ENCODE results near the gene ELF1. TPM values are rescaled to one million over a fixed set of nuclear protein-coding genes. Genes with fewer than 3 reads are reported as not detected.
"Not testable (repeated sequence)": the region's sequence is repeated elsewhere in the genome, so short reads cannot be mapped to it uniquely, and the experiment has no call there.

ELF1 gene
- total RNA-seq, 5 donors from 2014 or later (not counting 1 experiment from before 2014, with no cell fraction given) = 133 to 221 (median 146) TPM

DNA sequence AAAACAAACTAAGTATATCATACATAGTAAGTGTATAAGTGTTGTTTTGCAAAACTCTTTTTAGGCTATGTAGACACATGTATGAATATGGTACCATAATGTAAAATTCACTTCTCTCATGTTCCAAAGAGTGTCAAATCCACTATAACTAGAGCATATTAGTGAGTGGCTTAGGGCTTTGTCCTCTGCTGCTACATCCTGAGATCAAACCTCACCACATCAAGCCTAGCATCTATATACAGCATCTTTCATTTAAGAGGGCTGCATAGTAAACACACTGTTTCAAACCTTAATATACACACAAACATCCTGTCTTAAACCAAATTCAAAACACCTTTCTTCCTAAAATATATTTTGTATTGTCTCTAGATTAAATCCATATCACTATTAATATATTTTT is 38.7 kb downstream of the ELF1 start:
- Histone ChIP-seq H3K4me3 (ENCODE audit: control insufficient read depth in 1 of 2, extremely low read depth in 1 of 2, low read length in 1 of 2) (peak overlapping the region; percentile 51 to 61), H3K36me3 (ENCODE audit: control insufficient read depth in 2 of 2, extremely low read depth in 1 of 2, insufficient read depth in 1 of 2, low read length in 1 of 2) (no peaks in the 10 kb centered on the region), H3K9me3 (no peaks in the 10 kb centered on the region), H3K27me3 (replicated peaks in 1 of 2; ENCODE audit: control insufficient read depth in 2 of 2, extremely low read depth in 1 of 2, insufficient read depth in 2 of 2, low read length in 1 of 2) (no peaks in the 10 kb centered on the region), H3K4me1 (ENCODE audit: control insufficient read depth in 1 of 2, extremely low read depth in 1 of 2, insufficient read depth in 2 of 2, low read length in 2 of 2) (peaks cover 23 to 67% of the 10 kb centered on the region in 2 experiments), H3K27ac (ENCODE audit: low read length) (peak overlapping the region; percentile 94)
- peak overlapping the region; percentile 95 to 97 (median 96) for H3K4me3 Mint-ChIP-seq
- H3K27ac Mint-ChIP-seq = peak overlapping the region; percentile 95 to 96
- peaks cover 54 to 89% (median 77%) of the 10 kb centered on the region in 3 donors for H3K4me1 Mint-ChIP-seq
- ChIA-PET CTCF (interaction anchor here in 1 of 2 donors (0.7 to 0.9 kb wide), 2 partner anchors 37 to 39 kb away, joined by 3 to 4 read pairs; partner anchors contain the start of gene ELF1), POLR2A (interaction anchor here in 1 of 2 donors (0.8 to 3.2 kb wide), 5 partner anchors 9 to 38 kb away, joined by 3 to 17 read pairs (median 4); partner anchors contain the start of gene ELF1)
- peak; percentile 63 to 74 (median 65) for ATAC-seq (replicated peaks in 1 of 4)
- DNase-seq = peak in 5 of 35 experiments; percentile 17 to 68 (median 25)
- H3K36me3 Mint-ChIP-seq = peaks cover 22% of the 10 kb centered on the region
- no peaks in the 10 kb centered on the region for H3K9me3 Mint-ChIP-seq
- H3K27me3 Mint-ChIP-seq = no peaks in the 10 kb centered on the region

- Mint-ChIP-seq H3K27me3 (no peaks in the 10 kb centered on the region), H3K4me1 (peaks cover 56 to 91% (median 80%) of the 10 kb centered on the region in 3 donors), H3K36me3 (peaks cover 22% of the 10 kb centered on the region), H3K4me3 (peak overlapping the region; percentile 95 to 97 (median 96)), H3K27ac (peak overlapping the region; percentile 95 to 96), H3K9me3 (no peaks in the 10 kb centered on the region)
- Histone ChIP-seq H3K9me3 (no peaks in the 10 kb centered on the region), H3K27ac (ENCODE audit: low read length) (peak overlapping the region; percentile 94), H3K4me3 (ENCODE audit: control insufficient read depth in 1 of 2, extremely low read depth in 1 of 2, low read length in 1 of 2) (peak overlapping the region; percentile 57 to 61), H3K36me3 (ENCODE audit: control insufficient read depth in 2 of 2, extremely low read depth in 1 of 2, insufficient read depth in 1 of 2, low read length in 1 of 2) (no peaks in the 10 kb centered on the region), H3K4me1 (ENCODE audit: control insufficient read depth in 1 of 2, extremely low read depth in 1 of 2, insufficient read depth in 2 of 2, low read length in 2 of 2) (peaks cover 27 to 66% of the 10 kb centered on the region in 2 experiments), H3K27me3 (replicated peaks in 1 of 2; ENCODE audit: control insufficient read depth in 2 of 2, extremely low read depth in 1 of 2, insufficient read depth in 2 of 2, low read length in 1 of 2) (no peaks in the 10 kb centered on the region)
- ATAC-seq (replicated peaks in 1 of 4) = peak in 2 of 4 experiments; percentile 35 to 36
- 0% methylated on average over 1 of the region's 3 CpGs for WGBS (ENCODE audit: insufficient coverage)
- DNase-seq = peak in 1 of 35 experiments; percentile 37
- POLR2A ChIA-PET = interaction anchor here (0.6 to 3.2 kb wide), 12 partner anchors 9 to 1326 kb away, joined by 3 to 17 read pairs (median 4); partner anchors contain the start of gene ELF1 (in 1 of the 2)
- CTCF ChIA-PET = interaction anchor here (0.6 to 1.8 kb wide), 19 partner anchors 9 to 751 kb away, joined by 3 to 13 read pairs (median 4); partner anchors contain the start of gene ELF1 (in 1 of the 2)
Measured at GRCh38 chr13:40979232-40979631, 39.9 kb downstream of the ELF1 start.

DNA sequence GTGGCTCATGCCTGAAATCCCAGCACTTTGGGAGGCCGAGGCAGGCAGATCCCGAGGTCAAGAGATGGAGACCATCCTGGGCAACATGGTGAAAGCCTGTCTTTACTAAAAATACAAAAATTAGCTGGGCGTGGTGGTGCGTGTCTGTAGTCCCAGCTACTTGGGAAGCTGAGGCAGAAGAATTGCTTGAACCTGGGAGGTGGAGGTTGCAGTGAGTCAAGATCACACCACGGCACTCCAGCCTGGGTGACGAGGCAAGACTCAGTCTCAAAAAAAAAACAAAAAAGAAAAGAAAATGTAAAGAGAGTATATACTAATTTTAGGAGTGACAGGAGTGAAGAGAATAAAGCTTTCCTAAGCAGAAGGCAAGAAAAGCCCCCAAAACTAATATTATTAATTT is 41.0 kb downstream of the ELF1 start:
- ATAC-seq (replicated peaks in 1 of 4); H3K36me3 ChIP-seq (ENCODE audit: control insufficient read depth in 2 of 2, extremely low read depth in 1 of 2, insufficient read depth in 1 of 2, low read length in 1 of 2); H3K27me3 Mint-ChIP-seq; H3K27me3 ChIP-seq (replicated peaks in 1 of 2; ENCODE audit: control insufficient read depth in 2 of 2, extremely low read depth in 1 of 2, insufficient read depth in 2 of 2, low read length in 1 of 2); H3K9me3 ChIP-seq; H3K9me3 Mint-ChIP-seq: not testable (repeated sequence)
- 53% methylated on average over 2 of the region's 6 CpGs for WGBS (ENCODE audit: insufficient coverage)
- Mint-ChIP-seq H3K4me1 (peaks cover 55 to 91% (median 79%) of the 10 kb centered on the region in 3 donors), H3K36me3 (peaks cover 22% of the 10 kb centered on the region), H3K4me3 (peak overlapping the region; percentile 95 to 97 (median 96)), H3K27ac (peak overlapping the region; percentile 94 to 98)
- peak in 1 of 35 experiments; percentile 22 for DNase-seq
- POLR2A ChIA-PET = interaction anchor here (0.6 to 3.2 kb wide), 6 partner anchors 8 to 87 kb away, joined by 4 to 17 read pairs (median 8); partner anchors contain the start of gene ELF1 (in 1 of the 2)
- CTCF ChIA-PET = interaction anchor here (1.0 to 1.8 kb wide), 9 partner anchors 8 to 76 kb away, joined by 3 to 13 read pairs (median 5); partner anchors contain the start of gene ELF1 (in 1 of the 2)
- Histone ChIP-seq H3K4me3 (ENCODE audit: control insufficient read depth in 1 of 2, extremely low read depth in 1 of 2, low read length in 1 of 2) (peak overlapping the region; percentile 11 to 38), H3K4me1 (ENCODE audit: control insufficient read depth in 1 of 2, extremely low read depth in 1 of 2, insufficient read depth in 2 of 2, low read length in 2 of 2) (peaks cover 22 to 66% of the 10 kb centered on the region in 2 experiments), H3K27ac (ENCODE audit: low read length) (peak overlapping the region; percentile 94)

DNA sequence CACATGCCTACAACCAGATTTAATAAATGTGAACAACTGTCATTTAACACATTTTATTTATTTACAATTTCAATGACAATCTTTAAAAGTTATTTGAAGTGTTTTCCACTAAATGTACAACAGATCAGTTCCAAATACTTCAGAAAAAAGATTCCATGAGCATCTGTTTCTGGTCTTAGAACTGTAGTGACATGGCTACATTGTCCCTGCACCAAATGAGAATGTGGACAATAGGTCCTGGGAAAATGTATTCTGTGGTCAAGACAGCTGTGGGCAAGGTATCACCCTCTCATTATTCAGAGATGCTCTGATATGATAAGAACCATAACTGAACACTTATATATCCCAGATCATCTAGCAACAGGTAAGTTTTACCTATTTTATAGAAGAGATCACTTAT is 43.7 kb downstream of the ELF1 start:
- Mint-ChIP-seq H3K27ac (peak overlapping the region; percentile 87 to 92), H3K36me3 (peaks cover 23% of the 10 kb centered on the region), H3K9me3 (no peaks in the 10 kb centered on the region), H3K4me1 (peaks cover 77 to 99% (median 93%) of the 10 kb centered on the region in 3 donors), H3K4me3 (peak overlapping the region in 2 of 3 donors; percentile 70 to 96), H3K27me3 (no peaks in the 10 kb centered on the region)
- ChIA-PET POLR2A (interaction anchor here in 1 of 2 donors (1.9 kb wide), 1 partner anchor 42 kb away, joined by 25 read pairs; the partner anchor contains the start of gene ELF1), CTCF (interaction anchor here (0.5 to 3.7 kb wide), 10 partner anchors 10 to 244 kb away, joined by 5 to 35 read pairs (median 12); partner anchors contain the start of gene ELF1 (in 1 of the 2))
- ATAC-seq (replicated peaks in 1 of 4) = no peak
- Histone ChIP-seq H3K4me1 (ENCODE audit: control insufficient read depth in 1 of 2, extremely low read depth in 1 of 2, insufficient read depth in 2 of 2, low read length in 2 of 2) (peaks cover 27 to 67% of the 10 kb centered on the region in 2 experiments), H3K27ac (ENCODE audit: low read length) (no peak overlapping the region), H3K4me3 (ENCODE audit: control insufficient read depth in 1 of 2, extremely low read depth in 1 of 2, low read length in 1 of 2) (no peak overlapping the region), H3K36me3 (ENCODE audit: control insufficient read depth in 2 of 2, extremely low read depth in 1 of 2, insufficient read depth in 1 of 2, low read length in 1 of 2) (no peaks in the 10 kb centered on the region), H3K27me3 (replicated peaks in 1 of 2; ENCODE audit: control insufficient read depth in 2 of 2, extremely low read depth in 1 of 2, insufficient read depth in 2 of 2, low read length in 1 of 2) (no peaks in the 10 kb centered on the region), H3K9me3 (no peaks in the 10 kb centered on the region)
- no peak for DNase-seq

DNA sequence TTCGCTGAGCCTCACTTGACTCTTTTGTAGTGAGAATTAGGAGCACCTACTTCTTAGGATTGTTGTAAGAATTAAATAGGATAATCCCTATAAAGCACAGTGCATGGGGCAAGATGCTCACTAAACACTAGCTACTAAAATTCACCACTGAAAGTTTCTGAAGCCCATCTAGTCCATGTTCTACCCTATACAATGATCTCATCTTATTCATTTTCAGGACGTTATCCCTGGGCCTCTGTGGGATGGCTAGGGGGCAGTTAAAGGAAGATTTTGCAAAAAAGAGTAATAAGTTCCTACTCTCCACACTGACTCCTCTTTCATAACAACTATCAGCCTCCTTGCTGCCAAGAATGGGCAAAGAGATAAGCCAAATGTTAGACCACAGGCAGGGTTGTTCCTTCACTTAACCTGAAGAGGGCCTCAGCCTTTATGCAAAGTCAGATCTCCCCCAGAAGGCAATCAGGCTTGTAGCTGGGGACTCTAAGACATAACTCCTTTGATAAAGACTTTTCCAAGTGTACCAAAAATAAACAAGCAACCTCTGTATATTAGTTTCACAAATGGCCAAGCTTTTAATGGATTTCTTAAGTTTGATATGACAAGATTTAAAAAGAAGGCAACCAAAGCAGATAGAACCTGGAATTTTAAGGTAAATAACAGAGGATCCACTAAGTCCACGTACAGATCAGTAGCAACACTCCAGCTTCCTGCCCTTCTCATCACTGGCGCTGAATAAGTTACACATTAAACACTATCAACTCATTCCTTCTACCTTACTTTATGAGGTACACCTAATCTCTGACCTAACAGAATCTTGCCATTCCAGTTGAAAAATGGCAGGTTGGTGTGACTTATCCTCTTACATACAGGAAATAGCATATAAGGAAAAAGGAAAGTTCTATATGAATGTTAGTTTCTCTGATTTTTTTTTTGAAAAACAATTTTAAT is 44.4 kb downstream of the ELF1 start:
- H3K9me3 ChIP-seq = no peaks in the 10 kb centered on the region
- Mint-ChIP-seq H3K9me3 (no peaks in the 10 kb centered on the region), H3K36me3 (peaks cover 23% of the 10 kb centered on the region), H3K4me1 (peaks cover 84 to 99% (median 94%) of the 10 kb centered on the region in 3 donors), H3K4me3 (peak overlapping the region; percentile 64 to 96 (median 70)), H3K27ac (peak overlapping the region; percentile 87 to 92), H3K27me3 (no peaks in the 10 kb centered on the region)
- peaks cover 29 to 68% of the 10 kb centered on the region in 2 experiments for H3K4me1 ChIP-seq (ENCODE audit: control insufficient read depth in 1 of 2, extremely low read depth in 1 of 2, insufficient read depth in 2 of 2, low read length in 2 of 2)
- peak overlapping the region; percentile 47 for H3K27ac ChIP-seq (ENCODE audit: low read length)
- H3K4me3 ChIP-seq (ENCODE audit: control insufficient read depth in 1 of 2, extremely low read depth in 1 of 2, low read length in 1 of 2) = no peak overlapping the region
- H3K36me3 ChIP-seq (ENCODE audit: control insufficient read depth in 2 of 2, extremely low read depth in 1 of 2, insufficient read depth in 1 of 2, low read length in 1 of 2) = no peaks in the 10 kb centered on the region
- ChIA-PET CTCF (interaction anchor here (0.5 to 3.7 kb wide), 34 partner anchors 9 to 279 kb away, joined by 3 to 35 read pairs (median 6); partner anchors contain the start of genes ELF1 (in 1 of the 2) and WBP4 (in 1 of the 2)), POLR2A (interaction anchor here (0.6 to 1.9 kb wide), 8 partner anchors 15 to 246 kb away, joined by 3 to 25 read pairs (median 5); partner anchors contain the start of genes ELF1 (in 1 of the 2) and WBP4 (in 1 of the 2))
- DNase-seq (peak in 27 of 35 experiments; percentile 14 to 77 (median 35)), ATAC-seq (replicated peaks in 1 of 4) (peak; percentile 75 to 82 (median 78))
- no CpG with 5 or more reads among the region's 4 CpGs for WGBS (ENCODE audit: insufficient coverage)
- H3K27me3 ChIP-seq (replicated peaks in 1 of 2; ENCODE audit: control insufficient read depth in 2 of 2, extremely low read depth in 1 of 2, insufficient read depth in 2 of 2, low read length in 1 of 2) = no peaks in the 10 kb centered on the region
